ENCODE results near the gene RNASEH1. TPM values are rescaled to one million over a fixed set of nuclear protein-coding genes. Genes with fewer than 3 reads are reported as not detected.

Gene RNASEH1
- total RNA-seq, 4 donors from 2014 or later: 28.1 to 46.2 (median 34.0) TPM

- H3K27ac ChIP-seq: peak overlapping the region in 1 of 4 donors; percentile 15
- peak; percentile 20 for ATAC-seq
- WGBS, 2 donors (ENCODE audit: low coverage in 1 of 2): 62 to 79% methylated on average over 3 to 6 of the region's 16 CpGs
- peaks cover 0 to 9% (median 0%) of the 10 kb centered on the region in 3 donors for H3K4me1 ChIP-seq
- no peak overlapping the region for H3K4me3 ChIP-seq
- H3K9me3 ChIP-seq: no peaks in the 10 kb centered on the region
- no peaks in the 10 kb centered on the region for H3K36me3 ChIP-seq
- TF ChIP-seq, protein P1, sequence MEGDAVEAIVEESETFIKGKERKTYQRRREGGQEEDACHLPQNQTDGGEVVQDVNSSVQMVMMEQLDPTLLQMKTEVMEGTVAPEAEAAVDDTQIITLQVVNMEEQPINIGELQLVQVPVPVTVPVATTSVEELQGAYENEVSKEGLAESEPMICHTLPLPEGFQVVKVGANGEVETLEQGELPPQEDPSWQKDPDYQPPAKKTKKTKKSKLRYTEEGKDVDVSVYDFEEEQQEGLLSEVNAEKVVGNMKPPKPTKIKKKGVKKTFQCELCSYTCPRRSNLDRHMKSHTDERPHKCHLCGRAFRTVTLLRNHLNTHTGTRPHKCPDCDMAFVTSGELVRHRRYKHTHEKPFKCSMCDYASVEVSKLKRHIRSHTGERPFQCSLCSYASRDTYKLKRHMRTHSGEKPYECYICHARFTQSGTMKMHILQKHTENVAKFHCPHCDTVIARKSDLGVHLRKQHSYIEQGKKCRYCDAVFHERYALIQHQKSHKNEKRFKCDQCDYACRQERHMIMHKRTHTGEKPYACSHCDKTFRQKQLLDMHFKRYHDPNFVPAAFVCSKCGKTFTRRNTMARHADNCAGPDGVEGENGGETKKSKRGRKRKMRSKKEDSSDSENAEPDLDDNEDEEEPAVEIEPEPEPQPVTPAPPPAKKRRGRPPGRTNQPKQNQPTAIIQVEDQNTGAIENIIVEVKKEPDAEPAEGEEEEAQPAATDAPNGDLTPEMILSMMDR (IDR thresholded peaks at IDR 0.05): no peak
- no peak for TF ChIP-seq POLR2A (IDR thresholded peaks at IDR 0.05)
- TF ChIP-seq POLR2AphosphoS5 (IDR thresholded peaks at IDR 0.05): no peak
- TF ChIP-seq EP300 (IDR thresholded peaks at IDR 0.05): no peak
- H3K27me3 ChIP-seq: no peaks in the 10 kb centered on the region
Observed at GRCh38 chr2:3596901-3597417, 38.8 kb upstream of the RNASEH1 start.

DNA sequence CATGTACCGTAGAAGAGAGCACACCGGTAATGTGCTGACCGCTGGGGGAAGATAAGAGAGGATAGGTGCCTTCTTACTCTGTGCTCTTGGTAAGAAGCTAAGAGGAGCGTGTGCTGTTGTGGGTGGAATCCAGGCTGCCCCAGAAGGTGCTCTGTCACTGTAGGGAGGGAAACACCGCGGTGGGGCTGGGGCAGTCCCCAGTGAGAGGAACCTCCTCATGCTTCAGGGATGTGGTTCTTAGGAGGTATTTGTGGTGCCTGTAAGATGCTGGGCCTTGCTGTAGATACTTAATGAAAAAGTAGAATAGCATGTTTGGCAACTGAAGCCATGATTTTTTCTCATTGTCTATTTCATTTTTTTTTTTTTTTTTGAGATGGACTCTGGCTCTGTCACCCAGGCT is 37.9 kb upstream of the RNASEH1 start:
- TF ChIP-seq POLR2A (IDR thresholded peaks at IDR 0.05) (no peak), EP300 (IDR thresholded peaks at IDR 0.05) (no peak), POLR2AphosphoS5 (IDR thresholded peaks at IDR 0.05) (no peak)
- TF ChIP-seq, protein P1 (IDR thresholded peaks at IDR 0.05): no peak
- no peaks in the 10 kb centered on the region for H3K9me3 ChIP-seq
- no peaks in the 10 kb centered on the region for H3K36me3 ChIP-seq
- H3K27me3 ChIP-seq: no peaks in the 10 kb centered on the region
- H3K4me1 ChIP-seq: peaks cover 0 to 9% (median 0%) of the 10 kb centered on the region in 3 donors
- ATAC-seq: no peak
- no peak overlapping the region for H3K27ac ChIP-seq
- WGBS, 2 donors (ENCODE audit: low coverage in 1 of 2): 85 to 92% methylated on average over 5 of the region's 6 CpGs
- H3K4me3 ChIP-seq: no peak overlapping the region

DNA sequence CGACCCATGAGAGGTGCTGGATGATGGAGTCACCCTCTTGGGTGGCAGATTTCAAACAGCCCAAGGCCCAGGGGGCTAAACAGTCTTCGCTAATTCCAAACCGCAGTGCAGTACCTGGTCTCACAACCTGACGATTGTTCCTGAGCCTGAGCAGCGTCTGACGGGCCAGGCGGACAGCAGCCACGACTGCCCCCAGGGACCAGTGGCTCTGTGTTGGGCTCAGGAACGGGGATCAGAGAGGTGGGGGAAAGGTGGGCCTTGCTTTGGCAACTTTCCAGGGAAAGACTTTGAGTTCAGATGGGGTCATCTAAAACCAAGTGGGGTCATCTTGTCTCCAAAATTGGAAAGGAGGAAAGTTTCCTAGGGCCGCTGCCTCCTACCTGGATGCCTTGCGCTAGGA is 37.3 kb upstream of the RNASEH1 start:
- Histone ChIP-seq H3K36me3 (no peaks in the 10 kb centered on the region), H3K27me3 (no peaks in the 10 kb centered on the region), H3K9me3 (no peaks in the 10 kb centered on the region), H3K27ac (peak overlapping the region in 1 of 4 donors; percentile 57), H3K4me1 (peaks cover 0 to 9% (median 0%) of the 10 kb centered on the region in 3 donors), H3K4me3 (no peak overlapping the region)
- no peak for ATAC-seq
- WGBS, 2 donors (ENCODE audit: low coverage in 1 of 2): 92 to 100% methylated on average over 1 to 8 of the region's 11 CpGs
- TF ChIP-seq, protein P1 (IDR thresholded peaks at IDR 0.05): no peak
- no peak for TF ChIP-seq POLR2AphosphoS5 (IDR thresholded peaks at IDR 0.05)
- no peak for TF ChIP-seq EP300 (IDR thresholded peaks at IDR 0.05)
- TF ChIP-seq POLR2A (IDR thresholded peaks at IDR 0.05): no peak

DNA sequence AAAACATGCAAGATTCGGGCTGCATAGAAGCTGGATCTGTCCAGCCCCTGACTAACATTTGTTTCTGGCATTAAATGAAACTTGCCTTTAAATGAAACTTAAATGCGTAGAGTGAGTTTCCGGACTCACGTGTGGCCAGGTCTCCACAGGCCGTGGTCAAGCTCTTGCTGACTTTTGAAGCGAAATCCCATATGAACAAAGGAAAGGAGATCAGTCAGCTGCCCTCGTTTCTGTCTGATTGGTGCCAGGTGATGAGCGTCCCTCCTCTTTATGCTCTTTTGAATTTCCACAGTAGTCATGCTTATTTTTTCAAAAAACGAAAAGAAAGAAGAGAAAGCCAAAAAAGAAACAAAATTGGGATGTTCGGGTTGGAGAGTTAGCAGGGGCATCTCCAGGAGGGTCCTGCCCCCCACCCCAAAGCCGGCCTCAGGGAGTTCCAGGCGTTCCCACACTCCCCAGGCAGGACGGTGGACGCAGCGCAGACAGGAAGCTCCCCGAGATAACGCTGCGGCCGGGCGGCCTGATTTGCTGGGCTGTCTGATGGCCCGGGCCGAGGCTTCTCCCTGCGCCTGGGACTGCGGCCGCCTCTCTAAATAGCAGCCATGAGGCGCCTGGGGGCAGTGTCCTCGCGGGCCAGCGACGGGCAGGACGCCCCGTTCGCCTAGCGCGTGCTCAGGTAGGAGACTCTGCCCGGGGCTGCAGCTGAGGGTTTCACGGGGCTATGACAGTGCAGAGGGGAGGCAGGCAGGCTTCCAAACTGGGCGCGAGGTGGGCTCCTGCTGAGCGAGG is 36.6 kb upstream of the RNASEH1 start, which contains the start of gene COLEC11:
COLEC11 (plus strand) TSS at position 620 of the 789 bp plus-strand sequence. CDS start 9,229 bp downstream, outside the sequence.
- H3K4me3 ChIP-seq: peak within 1 kb of the TSS in 1 of 2 donors; percentile 28
- H3K9me3 ChIP-seq: no peaks in the 10 kb centered on the region
- peaks cover 0 to 9% (median 0%) of the 10 kb centered on the region in 3 donors for H3K4me1 ChIP-seq
- 57 to 67% methylated on average over 2 to 9 of the region's 40 CpGs for WGBS, 2 donors (ENCODE audit: low coverage in 1 of 2)
- no peaks in the 10 kb centered on the region for H3K36me3 ChIP-seq
- no peak for TF ChIP-seq POLR2A (IDR thresholded peaks at IDR 0.05)
- TF ChIP-seq, protein P1 (IDR thresholded peaks at IDR 0.05): peak in 2 of 4 experiments; percentile 6 to 42
- H3K27me3 ChIP-seq: no peaks in the 10 kb centered on the region
- H3K27ac ChIP-seq: peak within 1 kb of the TSS in 1 of 4 donors; percentile 57
- no peak for ATAC-seq
